KOPT-K1 (cell line): ENCODE data around the gene FCGBP.
A peak's percentile ranks its signal among the peaks of the same experiment; 100 is the strongest.
"Not testable (repeated sequence)": the region's sequence is repeated elsewhere in the genome, so short reads cannot be mapped to it uniquely, and the experiment has no call there.

Experiments
- H3K27ac ChIP-seq: fragments of 200-600 bp; sonication (generic); 2 replicates; pipeline ENCODE4 v1.5.1; 2016; ENCODE audit warnings: antibody characterized with exemption, mild to moderate bottlenecking, low read depth, low read length; ENCODE audit not compliant: poor library complexity, severe bottlenecking
- H3K36me3 ChIP-seq: fragments of 200-600 bp; sonication (generic); 2 replicates; pipeline ENCODE4 v1.5.1; 2017; ENCODE audit warnings: antibody characterized with exemption, mild to moderate bottlenecking, low read length, moderate library complexity; ENCODE audit not compliant: insufficient read depth
- H3K9me3 ChIP-seq: fragments of 200-600 bp; sonication (generic); 2 replicates; pipeline ENCODE4 v1.5.1; 2017; ENCODE audit warnings: antibody characterized with exemption, low read length, mild to moderate bottlenecking; ENCODE audit not compliant: insufficient read depth, poor library complexity, severe bottlenecking

Gene FCGBP

DNA sequence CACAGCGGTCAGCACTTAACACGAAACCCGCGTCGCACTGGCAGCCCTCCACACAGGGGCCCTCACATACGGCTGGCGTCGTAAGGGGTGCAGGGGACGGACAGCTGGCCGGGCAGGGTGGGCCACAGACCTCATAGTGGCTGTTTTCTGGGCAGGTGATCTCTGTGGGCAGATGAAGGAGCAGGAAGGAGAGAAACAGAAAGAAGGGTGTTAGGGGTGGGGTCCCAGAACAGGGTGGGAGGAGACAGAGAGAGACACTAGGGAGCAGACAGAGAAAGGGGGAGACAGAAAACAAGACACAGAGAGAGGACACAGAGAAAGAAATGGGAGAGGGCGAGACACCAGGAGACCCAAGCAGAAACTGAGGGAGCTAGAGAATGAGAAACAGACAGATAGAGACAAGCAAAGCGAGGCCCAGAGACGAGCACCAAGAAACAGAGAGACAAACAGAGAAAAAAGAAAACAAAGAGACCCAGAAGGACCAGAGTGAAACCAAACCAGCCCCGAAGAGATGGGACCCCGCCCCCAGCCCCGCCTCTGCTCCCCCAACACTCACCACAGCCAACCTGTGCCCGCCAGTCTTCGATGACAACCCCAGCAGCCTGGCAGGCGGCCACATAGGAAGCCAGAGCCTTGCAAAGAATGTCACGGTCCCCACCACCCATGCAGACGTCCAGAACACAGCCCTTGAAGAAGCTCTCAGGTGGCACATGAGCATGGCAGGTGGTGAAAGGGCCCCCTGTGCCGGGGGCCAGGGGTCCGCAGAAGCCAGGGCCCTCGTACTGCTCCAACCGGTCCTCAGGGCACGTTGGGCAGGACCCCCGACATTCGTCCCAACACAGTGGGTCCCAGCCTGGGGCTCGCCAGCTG is 40.8 kb downstream of the FCGBP start:
- not testable (repeated sequence) for H3K9me3 ChIP-seq, H3K36me3 ChIP-seq
- H3K27ac ChIP-seq: peak overlapping the region; percentile 31

DNA sequence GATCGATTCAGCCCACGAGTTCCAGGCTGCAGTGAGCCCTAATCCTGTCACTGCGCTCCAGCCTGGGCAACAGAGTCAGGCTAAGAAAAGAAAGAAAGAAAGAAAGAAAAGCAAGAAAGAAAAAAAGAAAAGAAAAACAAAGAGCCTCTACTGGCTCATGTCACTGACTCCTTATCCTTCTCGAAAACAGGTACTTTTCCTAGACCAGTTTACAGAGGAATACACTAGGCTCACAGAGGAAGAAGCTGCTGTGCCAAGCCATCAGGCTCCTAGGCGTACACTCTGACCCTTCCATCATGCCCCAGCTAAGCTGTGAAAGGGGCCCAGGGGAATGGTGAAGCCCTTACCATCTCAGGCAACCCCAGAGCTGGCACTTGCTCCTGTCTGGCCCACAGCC is 41.9 kb downstream of the FCGBP start:
- H3K27ac ChIP-seq, H3K36me3 ChIP-seq, H3K9me3 ChIP-seq: not testable (repeated sequence)

DNA sequence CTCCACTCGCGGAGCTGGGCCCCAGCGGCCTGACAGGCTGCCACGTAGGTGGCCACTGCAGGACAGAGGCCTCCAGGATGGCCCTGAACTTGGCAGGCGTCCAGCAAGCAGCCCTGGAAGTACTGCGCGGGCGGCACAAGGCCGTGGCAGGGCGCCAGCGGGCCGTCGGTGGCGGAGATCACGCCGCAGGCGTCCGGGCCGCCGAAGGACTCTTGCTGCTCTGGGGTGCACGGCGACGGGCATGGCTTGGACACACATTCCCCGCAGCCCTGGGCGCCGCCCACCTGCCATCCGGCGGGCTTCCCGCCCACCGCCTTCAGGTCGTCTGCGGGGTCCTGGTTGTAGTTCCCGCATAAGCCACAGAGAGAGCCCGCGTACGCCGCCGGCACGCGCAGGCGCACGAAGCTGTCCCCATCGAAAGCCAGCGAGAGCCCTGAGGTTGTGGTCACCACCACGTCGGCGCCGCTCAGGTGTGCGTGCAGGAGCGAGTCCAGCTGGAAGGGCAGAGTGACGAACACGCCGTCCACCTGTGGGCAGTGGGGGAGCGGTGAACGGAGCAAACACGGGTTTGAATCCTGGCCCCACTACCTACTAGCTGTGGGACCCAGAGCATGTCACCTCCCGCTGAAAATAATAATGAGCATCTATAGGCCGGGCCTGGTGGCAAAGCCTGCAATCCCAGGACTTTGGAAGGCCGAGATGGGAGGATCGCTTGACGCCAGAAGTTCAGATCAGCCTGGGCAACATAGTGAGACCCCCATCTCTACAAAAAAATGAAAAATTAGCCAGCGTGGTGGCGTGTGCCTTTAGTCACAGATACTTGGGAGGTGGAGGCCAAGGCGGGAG is 42.6 kb downstream of the FCGBP start:
- H3K9me3 ChIP-seq, H3K36me3 ChIP-seq, H3K27ac ChIP-seq: not testable (repeated sequence)

GRCh38 chr19:39890755-39891551 is 43.5 kb downstream of the FCGBP start:
- Histone ChIP-seq H3K27ac (no peak overlapping the region), H3K36me3 (no peaks in the 10 kb centered on the region), H3K9me3 (no peaks in the 10 kb centered on the region)

DNA sequence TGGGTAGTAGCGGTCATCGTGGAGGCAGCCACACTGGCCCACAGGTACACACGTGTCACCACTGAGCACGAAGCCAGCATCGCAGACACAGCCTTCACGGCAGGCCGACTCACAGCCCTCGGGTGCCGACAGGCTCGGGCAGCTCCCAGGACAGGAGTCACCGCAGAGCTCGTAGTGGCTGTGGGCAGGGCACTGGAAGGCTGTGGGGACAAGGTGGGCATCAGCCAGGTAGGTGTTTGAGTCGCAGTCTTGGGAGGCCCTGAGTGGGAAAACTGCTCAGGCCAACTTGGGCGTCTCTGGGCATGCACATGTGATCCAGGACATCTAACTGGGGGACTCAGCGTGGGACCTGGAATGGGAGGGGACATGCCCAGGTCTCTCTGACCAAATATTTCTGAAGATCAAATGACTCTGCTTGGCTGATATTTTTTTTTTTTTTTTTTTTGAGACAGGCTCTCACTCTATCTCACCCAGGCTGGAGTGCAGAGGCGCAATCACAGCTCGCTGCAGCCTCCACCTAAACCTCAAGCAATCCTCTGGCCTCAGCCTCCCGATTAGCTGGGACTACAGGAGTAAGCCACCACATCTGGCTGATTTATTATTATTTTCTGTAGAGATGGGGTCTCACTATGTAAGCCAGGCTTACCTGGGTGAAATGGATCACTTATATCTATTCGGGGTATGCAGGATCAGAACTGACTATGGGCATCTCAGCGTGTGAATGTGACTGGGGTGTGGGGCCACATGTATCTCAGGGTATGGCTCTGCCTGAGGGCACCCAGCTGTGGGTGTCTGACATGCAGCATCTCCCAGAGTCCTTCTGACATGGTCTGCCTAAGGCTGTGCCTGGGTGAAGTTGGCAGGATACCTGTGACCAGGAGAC is 44.3 kb downstream of the FCGBP start:
- not testable (repeated sequence) for H3K27ac ChIP-seq, H3K36me3 ChIP-seq, H3K9me3 ChIP-seq

DNA sequence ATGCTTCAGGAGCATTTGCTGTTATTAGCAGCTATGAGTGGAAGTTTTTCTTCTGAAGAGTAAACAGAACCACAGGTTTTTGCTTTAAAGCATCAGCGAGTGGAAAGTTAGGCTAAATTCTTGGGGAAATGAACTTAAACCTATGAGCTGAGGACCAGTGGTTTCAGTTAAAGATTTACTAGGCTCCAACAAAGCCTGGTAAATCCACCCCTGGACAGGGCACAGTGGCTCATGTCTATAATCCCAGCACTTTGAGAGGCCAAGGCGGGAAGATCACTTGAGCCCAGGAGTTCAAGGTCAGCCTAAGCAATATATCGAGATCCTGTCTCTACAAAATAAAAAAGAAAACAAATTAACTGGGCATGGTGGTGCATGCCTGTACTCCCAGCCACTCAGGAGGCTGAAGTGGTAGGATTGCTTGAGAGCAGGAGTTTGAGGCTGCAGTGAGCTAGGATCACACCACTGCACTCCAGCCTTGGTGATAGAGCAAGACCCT is 46.9 kb downstream of the FCGBP start:
- not testable (repeated sequence) for H3K36me3 ChIP-seq, H3K27ac ChIP-seq, H3K9me3 ChIP-seq

GRCh38 chr19:39885821-39886554 is 48.4 kb downstream of the FCGBP start:
- not testable (repeated sequence) for H3K27ac ChIP-seq, H3K9me3 ChIP-seq

GRCh38 chr19:39884721-39885120 is 49.7 kb downstream of the FCGBP start:
- not testable (repeated sequence) for H3K9me3 ChIP-seq, H3K36me3 ChIP-seq

More at GRCh38 chr19:39885821-39886554, 48.4 kb downstream of the FCGBP start:
- not testable (repeated sequence) for H3K36me3 ChIP-seq

More at GRCh38 chr19:39884721-39885120, 49.7 kb downstream of the FCGBP start:
- not testable (repeated sequence) for H3K27ac ChIP-seq
